Thymus (tissue), 11 donors: ENCODE results near the gene NDUFAF7. TPM values are rescaled to one million over a fixed set of nuclear protein-coding genes. Genes with fewer than 3 reads are reported as not detected.
"Not testable (repeated sequence)": the region's sequence is repeated elsewhere in the genome, so short reads cannot be mapped to it uniquely, and the experiment has no call there.

Source experiments
- DNase-seq, 9 donors: peaks; one replicate each; pipeline ENCODE4 v3.0.0-alpha.2; 2013; ENCODE audit warnings: low spot score in 9 of 9, low read depth in 6 of 9, missing footprints in 1 of 9
- H3K27ac ChIP-seq, 2 donors: one replicate each; pipeline ENCODE4 v1.5.1; 2013; ENCODE audit warnings: control low read depth in 1 of 2, low read depth in 1 of 2, low read length in 1 of 2, mild to moderate bottlenecking in 1 of 2, moderate library complexity in 1 of 2
- H3K27me3 ChIP-seq, 2 donors: one replicate each; pipeline ENCODE4 v1.5.1; 2013; ENCODE audit warnings: low read length in 1 of 2; ENCODE audit not compliant: control insufficient read depth in 2 of 2, insufficient read depth in 1 of 2
- H3K36me3 ChIP-seq, 2 donors: one replicate each; pipeline ENCODE4 v1.5.1; 2013; ENCODE audit warnings: low read length in 1 of 2, mild to moderate bottlenecking in 1 of 2, moderate library complexity in 1 of 2; ENCODE audit not compliant: control insufficient read depth in 2 of 2, insufficient read depth in 2 of 2
- H3K4me1 ChIP-seq, 2 donors: one replicate each; pipeline ENCODE4 v1.5.1; 2013; ENCODE audit warnings: low read length in 2 of 2; ENCODE audit not compliant: control insufficient read depth in 2 of 2, insufficient read depth in 2 of 2
- H3K4me3 ChIP-seq, 2 donors: one replicate each; pipeline ENCODE4 v1.5.1; 2013; ENCODE audit warnings: low read length in 2 of 2, control low read depth in 1 of 2, mild to moderate bottlenecking in 1 of 2
- H3K9me3 ChIP-seq, 2 donors: one replicate each; pipeline ENCODE4 v1.5.1; 2013; ENCODE audit warnings: low read length in 1 of 2, mild to moderate bottlenecking in 1 of 2; ENCODE audit not compliant: control insufficient read depth in 2 of 2, insufficient read depth in 1 of 2
- WGBS: extraction: QIAGEN DNeasy Blood & Tissue Kit; methylation state at CpG from one replicate; pipeline ENCODE4 v1.1.7; 2013; 5-methylcytosine and 5-hydroxymethylcytosine counted together
- polyA plus RNA-seq: library from polyadenylated mRNA; stranded (reverse); fragments of 200-250 nt; gene quantifications from one replicate; pipeline ENCODE4 v1.2.3, GENCODE V29; 2013
- total RNA-seq: library from RNA; stranded (reverse); fragments of 120-200 nt; gene quantifications from one replicate; pipeline ENCODE4 v1.2.4, GENCODE V29; 2013
- donor health status: healthy.

The NDUFAF7 gene
- total and polyA plus RNA-seq, 2 donors, result 15.8 to 26.9 TPM

- Histone ChIP-seq H3K9me3 (no peaks in the 10 kb centered on the region), H3K36me3 (peaks cover 0 to 44% of the 10 kb centered on the region in 2 donors), H3K4me1 (no peaks in the 10 kb centered on the region), H3K27me3 (no peaks in the 10 kb centered on the region), H3K4me3 (no peak overlapping the region), H3K27ac (no peak overlapping the region)
- over 99% methylated on average over 2 of the region's 2 CpGs for WGBS
- DNase-seq, result no peak
These were observed 51.7 kb downstream of the NDUFAF7 start for GRCh38 chr2:37283207-37283606.

GRCh38 chr2:37284381-37284780 lies 52.9 kb downstream of the NDUFAF7 start:
- H3K4me3 ChIP-seq, result no peak overlapping the region
- no peak overlapping the region for H3K27ac ChIP-seq
- H3K9me3 ChIP-seq, result no peaks in the 10 kb centered on the region
- H3K4me1 ChIP-seq, result no peaks in the 10 kb centered on the region
- H3K27me3 ChIP-seq, result no peaks in the 10 kb centered on the region
- H3K36me3 ChIP-seq, result peaks cover 0 to 40% of the 10 kb centered on the region in 2 donors
- no peak for DNase-seq

- 96% methylated on average over 2 of the region's 2 CpGs for WGBS
- Histone ChIP-seq H3K36me3 (peaks cover 0 to 34% of the 10 kb centered on the region in 2 donors), H3K27me3 (no peaks in the 10 kb centered on the region), H3K4me3 (no peak overlapping the region), H3K4me1 (no peaks in the 10 kb centered on the region), H3K27ac (no peak overlapping the region), H3K9me3 (no peaks in the 10 kb centered on the region)
- DNase-seq, result peak in 1 of 9 donors; percentile 25
These were observed 56.5 kb downstream of the NDUFAF7 start for GRCh38 chr2:37287966-37288365.

GRCh38 chr2:37291680-37292079 lies 60.2 kb downstream of the NDUFAF7 start:
- WGBS, result 97% methylated on average over 2 of the region's 2 CpGs
- Histone ChIP-seq H3K4me1 (no peaks in the 10 kb centered on the region), H3K9me3 (no peaks in the 10 kb centered on the region), H3K27ac (no peak overlapping the region), H3K27me3 (no peaks in the 10 kb centered on the region), H3K4me3 (no peak overlapping the region), H3K36me3 (peaks cover 0 to 27% of the 10 kb centered on the region in 2 donors)
- no peak for DNase-seq

- DNase-seq, H3K9me3 ChIP-seq, H3K27ac ChIP-seq, H3K27me3 ChIP-seq, H3K4me3 ChIP-seq, H3K4me1 ChIP-seq: not testable (repeated sequence)
- 96% methylated on average over 2 of the region's 2 CpGs for WGBS
- peaks cover 0 to 12% of the 10 kb centered on the region in 2 donors for H3K36me3 ChIP-seq
These were observed 63.4 kb downstream of the NDUFAF7 start for GRCh38 chr2:37294858-37295257.

GRCh38 chr2:37295469-37296073 lies 64.1 kb downstream of the NDUFAF7 start:
- no peaks in the 10 kb centered on the region for H3K4me1 ChIP-seq
- WGBS, result 96% methylated on average over 1 of the region's 1 CpG
- no peak for DNase-seq
- peaks cover 0 to 10% of the 10 kb centered on the region in 2 donors for H3K36me3 ChIP-seq
- no peak overlapping the region for H3K27ac ChIP-seq
- H3K27me3 ChIP-seq, result no peaks in the 10 kb centered on the region
- no peaks in the 10 kb centered on the region for H3K9me3 ChIP-seq
- no peak overlapping the region for H3K4me3 ChIP-seq

- DNase-seq, result no peak
- no peak overlapping the region for H3K27ac ChIP-seq
- no peak overlapping the region for H3K4me3 ChIP-seq
- H3K4me1 ChIP-seq, result no peaks in the 10 kb centered on the region
- H3K36me3 ChIP-seq, result peaks cover 0 to 3% of the 10 kb centered on the region in 2 donors
- peaks cover 0 to under 1% of the 10 kb centered on the region in 2 donors for H3K9me3 ChIP-seq
- H3K27me3 ChIP-seq, result no peaks in the 10 kb centered on the region
These were observed 66.2 kb downstream of the NDUFAF7 start for GRCh38 chr2:37297632-37298031.

Other genes with a start within 250 kb of the NDUFAF7 start
- 14.0 TPM for gene HEATR5B, start 147.3 kb upstream of the NDUFAF7 start, total RNA-seq
- 10.4 TPM for gene HEATR5B, start 147.3 kb upstream of the NDUFAF7 start, polyA plus RNA-seq
- 9.0 TPM for gene GPATCH11, start 147.1 kb upstream of the NDUFAF7 start, total RNA-seq
- gene GPATCH11, start 147.1 kb upstream of the NDUFAF7 start, polyA plus RNA-seq, result 7.3 TPM
- gene EIF2AK2, start 74.7 kb upstream of the NDUFAF7 start, total RNA-seq, result 19.9 TPM
- 9.6 TPM for gene EIF2AK2, start 74.7 kb upstream of the NDUFAF7 start, polyA plus RNA-seq
- not detected for gene SULT6B1, start 43.0 kb upstream of the NDUFAF7 start, total RNA-seq
- not detected for gene SULT6B1, start 43.0 kb upstream of the NDUFAF7 start, polyA plus RNA-seq
- gene CEBPZOS, start 35.2 kb upstream of the NDUFAF7 start, total RNA-seq, result 23.2 TPM
- 50.4 TPM for gene CEBPZOS, start 35.2 kb upstream of the NDUFAF7 start, polyA plus RNA-seq
- 78.2 TPM for gene CEBPZ, start 62 bp upstream of the NDUFAF7 start, total RNA-seq
- gene CEBPZ, start 62 bp upstream of the NDUFAF7 start, polyA plus RNA-seq, result 107 TPM
- gene PRKD3, start 93.2 kb downstream of the NDUFAF7 start, total RNA-seq, result 32.6 TPM
- gene PRKD3, start 93.2 kb downstream of the NDUFAF7 start, polyA plus RNA-seq, result 12.6 TPM
- 11.4 TPM for gene QPCT, start 113.0 kb downstream of the NDUFAF7 start, total RNA-seq
- 8.6 TPM for gene QPCT, start 113.0 kb downstream of the NDUFAF7 start, polyA plus RNA-seq